GM23248 (cell line): ENCODE results near the gene TTYH3.

ENCODE experiments used
- EZH2 ChIP-seq: fragments of 200-600 bp; sonication (generic); IDR thresholded peaks from 2 replicates; pipeline ENCODE4 v1.6.1; 2018; ENCODE audit warnings: antibody characterized with exemption, mild to moderate bottlenecking; ENCODE audit not compliant: insufficient read depth, poor library complexity, severe bottlenecking
- EZH2phosphoT487 ChIP-seq: fragments of 200-600 bp; sonication (generic); IDR thresholded peaks from 2 replicates; pipeline ENCODE4 v1.6.1; 2018; ENCODE audit warnings: antibody characterized with exemption, moderate library complexity, mild to moderate bottlenecking, low read depth; ENCODE audit not compliant: insufficient read depth

DNA sequence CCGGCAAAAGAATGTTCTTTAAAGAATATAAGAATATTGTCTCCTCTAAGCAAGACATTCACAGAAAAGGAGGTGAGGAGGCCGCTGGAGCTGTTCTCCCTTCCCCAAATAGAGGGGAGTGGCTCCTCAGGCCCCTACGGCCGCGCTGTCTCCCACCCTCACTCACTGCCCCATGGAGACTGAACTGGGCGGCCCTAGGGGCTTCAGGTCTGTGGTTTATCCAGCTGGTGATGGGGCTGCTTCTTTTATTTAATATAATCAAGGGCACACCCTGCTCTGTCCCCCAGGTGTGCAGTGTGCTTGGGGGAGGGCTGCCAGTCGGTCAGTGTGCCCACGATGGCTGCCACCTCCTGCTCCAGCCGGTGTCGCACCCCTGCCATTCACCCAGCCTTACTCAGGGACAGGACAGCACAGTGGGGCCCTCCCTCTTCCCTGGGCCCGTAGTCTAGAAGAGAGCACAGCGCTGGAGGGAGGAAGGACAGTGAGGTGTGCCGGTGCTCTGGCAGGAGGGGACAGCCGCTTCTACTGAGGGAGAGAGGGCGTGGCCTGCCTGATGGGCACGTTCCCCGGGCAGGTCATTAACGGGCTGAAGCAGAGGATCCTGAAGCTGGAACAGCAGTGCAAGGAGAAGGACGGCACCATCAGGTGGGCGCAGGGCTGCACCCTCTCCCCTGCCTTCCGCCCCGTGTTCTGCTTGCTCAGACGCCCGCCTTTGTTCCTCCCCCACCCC is 49.6 kb upstream of the TTYH3 start:
- no peak for TF ChIP-seq EZH2phosphoT487
- no peak for TF ChIP-seq EZH2
